Fibroblast of the aortic adventitia (primary cell): Measurements from ENCODE around the gene SOWAHC. TPM values are rescaled to one million over a fixed set of nuclear protein-coding genes. Genes with fewer than 3 reads are reported as not detected.
"Not testable (repeated sequence)": the region's sequence is repeated elsewhere in the genome, so short reads cannot be mapped to it uniquely, and the experiment has no call there.

Experiments used
- DNase-seq: peaks from one replicate; pipeline ENCODE4 v3.0.0-alpha.2; 2010; ENCODE audit warnings: low read depth
- H3K4me3 ChIP-seq: 2 replicates; pipeline ENCODE4 v1.5.1; 2011; ENCODE audit warnings: low read depth, mild to moderate bottlenecking, control low read depth, low read length, moderate library complexity
- total RNA-seq: library from RNA; depleted of rRNA; stranded (reverse); fragments of >200 nt; gene quantifications from 2 replicates; pipeline ENCODE4 v1.2.3, GENCODE V29; 2012; ENCODE audit warnings: low replicate concordance
- TF ChIP-seq, protein P1 (sequence below): IDR thresholded peaks from 2 replicates; pipeline ENCODE4 v1.5.1; 2011; ENCODE audit warnings: mild to moderate bottlenecking, low read length, control low read depth, inconsistent platforms; ENCODE audit not compliant: insufficient read depth

Gene SOWAHC
- total RNA-seq, 1 donor: 14.6 TPM

- TF ChIP-seq, protein P1, sequence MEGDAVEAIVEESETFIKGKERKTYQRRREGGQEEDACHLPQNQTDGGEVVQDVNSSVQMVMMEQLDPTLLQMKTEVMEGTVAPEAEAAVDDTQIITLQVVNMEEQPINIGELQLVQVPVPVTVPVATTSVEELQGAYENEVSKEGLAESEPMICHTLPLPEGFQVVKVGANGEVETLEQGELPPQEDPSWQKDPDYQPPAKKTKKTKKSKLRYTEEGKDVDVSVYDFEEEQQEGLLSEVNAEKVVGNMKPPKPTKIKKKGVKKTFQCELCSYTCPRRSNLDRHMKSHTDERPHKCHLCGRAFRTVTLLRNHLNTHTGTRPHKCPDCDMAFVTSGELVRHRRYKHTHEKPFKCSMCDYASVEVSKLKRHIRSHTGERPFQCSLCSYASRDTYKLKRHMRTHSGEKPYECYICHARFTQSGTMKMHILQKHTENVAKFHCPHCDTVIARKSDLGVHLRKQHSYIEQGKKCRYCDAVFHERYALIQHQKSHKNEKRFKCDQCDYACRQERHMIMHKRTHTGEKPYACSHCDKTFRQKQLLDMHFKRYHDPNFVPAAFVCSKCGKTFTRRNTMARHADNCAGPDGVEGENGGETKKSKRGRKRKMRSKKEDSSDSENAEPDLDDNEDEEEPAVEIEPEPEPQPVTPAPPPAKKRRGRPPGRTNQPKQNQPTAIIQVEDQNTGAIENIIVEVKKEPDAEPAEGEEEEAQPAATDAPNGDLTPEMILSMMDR: no peak
- H3K4me3 ChIP-seq: peak overlapping the region; percentile 70
- no peak for DNase-seq
Observed at GRCh38 chr2:109615637-109616144, 1.5 kb downstream of the SOWAHC start.

DNA sequence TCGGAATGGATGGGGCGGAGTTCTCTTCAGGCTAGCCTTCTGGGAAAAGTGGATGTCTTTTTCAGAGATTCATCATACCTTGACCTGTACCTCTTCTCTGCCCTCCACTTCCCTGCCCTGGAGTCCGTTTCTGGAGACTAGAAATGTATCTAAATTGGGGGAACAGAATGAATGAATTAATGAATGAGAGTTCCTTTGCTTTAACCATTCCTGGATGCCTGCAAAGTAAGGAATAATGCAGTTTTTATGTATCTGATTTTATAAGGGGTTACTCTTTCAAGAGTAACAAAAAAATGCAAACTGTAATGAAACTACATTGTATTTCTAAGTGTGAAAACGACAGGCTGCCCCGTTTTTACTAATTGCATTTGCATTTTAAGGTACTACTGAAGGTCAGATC, 2.0 kb downstream of the SOWAHC start:
- H3K4me3 ChIP-seq: peak overlapping the region; percentile 70
- no peak for DNase-seq
- TF ChIP-seq, protein P1: no peak

GRCh38 chr2:109619032-109619615, 5.0 kb downstream of the SOWAHC start:
- H3K4me3 ChIP-seq: no peak overlapping the region
- DNase-seq: no peak
- TF ChIP-seq, protein P1: no peak

GRCh38 chr2:109623297-109623696, 9.1 kb downstream of the SOWAHC start:
- no peak overlapping the region for H3K4me3 ChIP-seq
- TF ChIP-seq, protein P1: no peak
- no peak for DNase-seq

GRCh38 chr2:109623923-109624322, 9.8 kb downstream of the SOWAHC start:
- H3K4me3 ChIP-seq: no peak overlapping the region
- DNase-seq: no peak
- TF ChIP-seq, protein P1: no peak

DNA sequence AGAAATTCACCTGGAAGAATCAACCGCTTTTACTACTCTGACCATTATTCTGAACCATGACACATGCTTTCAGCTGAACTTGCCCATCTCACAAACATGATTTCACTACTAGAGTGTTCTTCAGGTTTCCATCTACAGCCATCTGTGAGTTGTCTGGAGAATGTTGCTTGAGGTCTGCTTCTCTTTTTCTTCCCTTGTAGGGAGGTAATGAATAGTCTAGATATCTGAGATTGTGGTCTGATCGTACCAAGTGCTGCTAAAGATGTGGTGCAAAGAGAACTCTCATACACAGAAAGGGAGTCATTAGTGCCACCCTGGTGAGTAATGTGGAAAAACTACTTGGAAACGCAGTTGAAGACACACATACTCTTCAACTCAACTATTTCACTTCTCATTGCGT, 10.2 kb downstream of the SOWAHC start:
- TF ChIP-seq, protein P1: no peak
- no peak for DNase-seq
- H3K4me3 ChIP-seq: no peak overlapping the region

- DNase-seq: not testable (repeated sequence)
Observed at GRCh38 chr2:109628321-109628720, 14.2 kb downstream of the SOWAHC start.

More at GRCh38 chr2:109628321-109628720, 14.2 kb downstream of the SOWAHC start:
- H3K4me3 ChIP-seq: not testable (repeated sequence)
